KOPT-K1 (cell line): ENCODE measurements around the gene SCO2.

ENCODE experiments used
- H3K27ac ChIP-seq: fragments of 200-600 bp; sonication (generic); 2 replicates; pipeline ENCODE4 v1.5.1; 2016; ENCODE audit warnings: antibody characterized with exemption, mild to moderate bottlenecking, low read depth, low read length; ENCODE audit not compliant: poor library complexity, severe bottlenecking
- H3K36me3 ChIP-seq: fragments of 200-600 bp; sonication (generic); 2 replicates; pipeline ENCODE4 v1.5.1; 2017; ENCODE audit warnings: antibody characterized with exemption, mild to moderate bottlenecking, low read length, moderate library complexity; ENCODE audit not compliant: insufficient read depth
- H3K9me3 ChIP-seq: fragments of 200-600 bp; sonication (generic); 2 replicates; pipeline ENCODE4 v1.5.1; 2017; ENCODE audit warnings: antibody characterized with exemption, low read length, mild to moderate bottlenecking; ENCODE audit not compliant: insufficient read depth, poor library complexity, severe bottlenecking

Gene SCO2

GRCh38 chr22:50505776-50506610 lies 19.4 kb downstream of the SCO2 start:
- peaks cover 36% of the 10 kb centered on the region for H3K36me3 ChIP-seq
- peak overlapping the region; percentile 85 for H3K27ac ChIP-seq

DNA sequence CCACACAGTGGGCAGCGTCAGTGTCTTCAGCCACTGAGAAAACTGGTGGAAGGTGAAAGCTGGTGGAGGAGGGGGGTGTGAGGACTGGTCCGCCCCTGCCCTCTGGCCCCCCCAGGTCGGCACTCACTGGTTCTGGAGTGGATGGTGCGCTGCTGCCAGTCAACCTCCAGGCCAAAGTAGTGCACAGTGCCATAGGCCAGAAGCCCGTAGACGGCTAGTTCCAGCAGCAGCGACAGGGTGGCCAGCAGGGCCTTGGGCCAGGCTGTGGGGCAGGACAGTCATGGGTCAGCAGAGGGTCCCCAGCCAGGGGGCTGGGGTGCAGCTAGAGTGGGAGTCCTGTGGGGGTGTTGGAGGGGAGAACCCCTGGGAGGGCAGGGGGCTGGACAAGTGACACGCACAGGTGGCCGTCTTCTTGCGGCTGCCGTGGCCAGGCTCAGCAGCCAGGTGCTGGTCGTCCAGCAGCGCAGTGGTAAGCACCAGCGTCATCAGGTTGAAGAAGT lies 20.1 kb downstream of the SCO2 start:
- Histone ChIP-seq H3K9me3 (no peaks in the 10 kb centered on the region), H3K27ac (no peak overlapping the region), H3K36me3 (peaks cover 33% of the 10 kb centered on the region)

More at GRCh38 chr22:50505776-50506610, 19.4 kb downstream of the SCO2 start:
- H3K9me3 ChIP-seq, result no peaks in the 10 kb centered on the region

- H3K9me3 ChIP-seq, result no peaks in the 10 kb centered on the region
- H3K36me3 ChIP-seq, result peaks cover 31% of the 10 kb centered on the region
Measured at GRCh38 chr22:50504369-50505211, 20.8 kb downstream of the SCO2 start.

GRCh38 chr22:50503475-50504145 lies 21.8 kb downstream of the SCO2 start:
- peaks cover 31% of the 10 kb centered on the region for H3K36me3 ChIP-seq
- H3K9me3 ChIP-seq, result no peaks in the 10 kb centered on the region
- no peak overlapping the region for H3K27ac ChIP-seq

More at GRCh38 chr22:50504369-50505211, 20.8 kb downstream of the SCO2 start:
- H3K27ac ChIP-seq, result no peak overlapping the region

- Histone ChIP-seq H3K27ac (no peak overlapping the region), H3K9me3 (no peaks in the 10 kb centered on the region), H3K36me3 (peaks cover 31% of the 10 kb centered on the region)
Measured at GRCh38 chr22:50502628-50503474, 22.5 kb downstream of the SCO2 start.

- Histone ChIP-seq H3K9me3 (no peaks in the 10 kb centered on the region), H3K36me3 (peaks cover 31% of the 10 kb centered on the region), H3K27ac (no peak overlapping the region)
Measured at GRCh38 chr22:50502096-50502495, 23.3 kb downstream of the SCO2 start.

DNA sequence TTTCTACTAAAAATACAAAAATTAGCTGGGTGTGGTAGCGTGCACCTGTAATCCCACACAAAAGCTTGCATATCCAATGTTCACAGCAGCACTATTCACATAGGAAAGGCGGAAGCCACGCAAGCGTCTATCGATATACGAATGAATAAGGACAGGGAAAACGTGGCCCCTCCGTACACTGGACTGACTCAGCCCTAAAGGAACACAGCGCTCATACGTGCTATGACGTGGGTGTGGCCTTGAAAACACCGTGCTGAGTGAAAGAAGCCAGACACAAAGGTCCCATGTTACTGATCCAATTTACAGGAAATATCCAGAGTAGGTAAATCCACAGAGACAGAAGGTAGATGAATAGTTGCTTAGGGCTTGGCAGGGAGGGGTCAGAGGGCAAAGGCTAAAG lies 24.9 kb downstream of the SCO2 start:
- H3K27ac ChIP-seq, result no peak overlapping the region
- H3K36me3 ChIP-seq, result peaks cover 22% of the 10 kb centered on the region

GRCh38 chr22:50498322-50498890 lies 27.0 kb downstream of the SCO2 start:
- H3K36me3 ChIP-seq, result peaks cover 10% of the 10 kb centered on the region
- H3K27ac ChIP-seq, result no peak overlapping the region
- no peaks in the 10 kb centered on the region for H3K9me3 ChIP-seq

More for the DNA sequence above, 24.9 kb downstream of the SCO2 start:
- H3K9me3 ChIP-seq, result no peaks in the 10 kb centered on the region

GRCh38 chr22:50497093-50497492 lies 28.3 kb downstream of the SCO2 start:
- no peak overlapping the region for H3K27ac ChIP-seq

DNA sequence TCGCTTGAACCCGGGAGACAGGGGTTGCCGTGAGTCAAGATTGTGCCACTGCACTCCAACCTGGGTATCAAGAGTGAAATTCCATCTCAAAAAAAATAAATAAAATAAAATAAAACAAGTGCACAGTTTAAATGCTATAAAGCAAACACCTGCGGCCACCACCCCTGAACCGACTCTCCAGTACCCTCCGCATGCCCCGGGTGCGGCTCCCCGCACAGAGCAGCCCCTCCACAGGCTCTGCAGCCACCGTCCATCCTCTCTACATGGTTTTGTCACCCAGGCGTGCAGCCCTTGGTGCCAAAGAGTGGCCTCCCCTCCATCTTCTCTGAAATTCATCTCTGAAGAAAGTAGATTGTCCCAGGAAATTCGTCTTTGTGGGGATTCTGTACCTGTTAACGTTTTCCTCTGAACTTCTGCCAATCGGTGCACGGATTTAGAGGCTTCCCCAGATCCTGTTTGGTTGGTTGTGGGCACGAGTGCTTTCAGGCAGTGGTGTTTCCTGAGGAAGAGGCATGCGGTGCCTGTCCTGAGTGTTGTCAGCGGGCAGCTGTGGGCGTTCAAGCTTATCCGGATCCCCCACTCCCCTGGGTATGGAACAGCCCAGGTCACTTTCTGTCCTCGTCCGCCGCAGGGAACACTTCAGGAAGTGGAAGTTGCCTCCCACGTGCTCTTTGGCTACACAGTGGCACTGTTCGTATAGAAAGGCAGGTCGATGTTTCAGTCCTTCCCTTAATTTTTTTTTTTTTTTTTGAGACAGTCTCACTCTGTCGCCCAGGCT lies 34.7 kb downstream of the SCO2 start:
- no peak overlapping the region for H3K27ac ChIP-seq
- H3K9me3 ChIP-seq, result no peaks in the 10 kb centered on the region
- no peaks in the 10 kb centered on the region for H3K36me3 ChIP-seq

More at GRCh38 chr22:50497093-50497492, 28.3 kb downstream of the SCO2 start:
- Histone ChIP-seq H3K36me3 (no peaks in the 10 kb centered on the region), H3K9me3 (no peaks in the 10 kb centered on the region)

DNA sequence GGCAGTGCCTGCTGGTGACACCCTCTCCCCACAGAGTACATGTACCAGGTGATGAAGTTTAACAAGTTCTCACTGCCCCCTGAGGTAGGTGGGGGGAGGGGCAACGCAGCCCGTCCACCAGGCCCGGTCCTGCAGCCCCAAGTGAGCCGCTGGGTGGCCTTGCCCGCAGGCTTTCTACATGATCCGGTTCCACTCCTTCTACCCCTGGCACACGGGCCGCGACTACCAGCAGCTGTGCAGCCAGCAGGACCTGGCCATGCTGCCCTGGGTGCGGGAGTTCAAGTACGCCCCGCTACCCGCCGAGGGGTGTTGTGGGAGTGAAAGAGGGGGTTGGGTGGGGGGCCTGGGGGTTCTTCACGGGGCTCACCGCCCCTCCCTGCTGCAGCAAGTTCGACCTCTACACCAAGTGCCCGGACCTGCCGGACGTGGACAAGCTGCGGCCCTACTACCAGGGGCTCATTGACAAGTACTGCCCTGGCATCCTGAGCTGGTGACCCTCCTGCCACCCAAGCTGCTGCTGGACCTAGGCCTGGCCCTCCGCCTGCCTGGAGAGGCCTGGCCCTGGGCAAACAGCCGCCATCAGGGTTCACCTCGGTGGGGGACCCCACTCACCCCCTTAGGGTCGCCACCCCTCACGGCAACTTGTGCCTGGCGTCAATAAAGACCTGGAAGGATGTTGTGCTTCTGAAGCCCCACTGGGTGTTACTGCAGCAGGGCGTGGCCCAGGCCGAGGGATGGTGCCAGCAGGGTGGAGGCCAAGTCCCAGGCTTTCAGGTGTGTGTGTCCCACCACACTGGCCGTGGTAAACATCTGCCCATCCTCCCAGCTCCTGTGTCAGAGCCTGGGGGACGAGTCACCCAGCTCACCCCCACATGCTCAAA lies 35.8 kb downstream of the SCO2 start:
- Histone ChIP-seq H3K9me3 (no peaks in the 10 kb centered on the region), H3K36me3 (no peaks in the 10 kb centered on the region), H3K27ac (no peak overlapping the region)

DNA sequence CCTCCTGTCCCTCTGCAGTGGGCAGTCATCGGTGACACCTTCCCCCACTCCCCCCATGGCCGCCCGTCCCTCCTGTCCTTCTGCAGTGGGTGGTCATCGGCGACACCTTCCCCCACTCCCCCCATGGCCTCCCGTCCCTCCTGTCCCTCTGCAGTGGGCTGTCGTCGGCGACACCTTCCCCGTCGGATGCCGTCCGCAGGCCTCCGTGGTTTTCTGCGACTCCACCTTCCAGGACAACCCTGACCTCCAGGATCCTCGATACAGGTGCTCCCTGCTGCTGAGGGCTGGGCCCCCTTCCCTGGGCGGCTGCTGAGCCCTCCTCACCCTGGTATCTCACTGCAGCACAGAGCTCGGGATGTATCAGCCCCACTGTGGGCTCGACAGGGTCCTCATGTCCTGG lies 36.5 kb downstream of the SCO2 start:
- Histone ChIP-seq H3K9me3 (no peaks in the 10 kb centered on the region), H3K27ac (no peak overlapping the region), H3K36me3 (no peaks in the 10 kb centered on the region)
